Measurements from ENCODE around the gene IQCF2.

DNA sequence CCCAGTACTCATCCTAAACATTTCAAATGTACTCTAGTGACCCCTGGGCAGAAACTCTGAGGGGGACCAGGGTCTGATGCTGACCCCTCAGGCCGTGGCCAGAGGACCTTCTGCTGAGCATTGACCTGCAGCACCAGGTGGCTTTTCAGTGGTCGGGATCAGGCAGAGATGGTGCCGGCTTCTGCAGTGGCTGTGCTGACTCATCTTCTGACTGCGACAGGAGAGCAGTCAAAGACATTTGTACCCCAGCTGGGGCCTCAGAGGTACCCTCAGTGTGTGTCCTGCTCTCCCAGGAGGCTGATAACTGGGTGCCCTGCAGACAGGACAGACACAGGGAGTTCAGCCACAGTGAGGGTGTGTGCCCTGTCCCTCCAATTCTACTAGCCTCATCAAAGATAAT, 45.8 kb upstream of the IQCF2 start:
- TF ChIP-seq, protein P1, sequence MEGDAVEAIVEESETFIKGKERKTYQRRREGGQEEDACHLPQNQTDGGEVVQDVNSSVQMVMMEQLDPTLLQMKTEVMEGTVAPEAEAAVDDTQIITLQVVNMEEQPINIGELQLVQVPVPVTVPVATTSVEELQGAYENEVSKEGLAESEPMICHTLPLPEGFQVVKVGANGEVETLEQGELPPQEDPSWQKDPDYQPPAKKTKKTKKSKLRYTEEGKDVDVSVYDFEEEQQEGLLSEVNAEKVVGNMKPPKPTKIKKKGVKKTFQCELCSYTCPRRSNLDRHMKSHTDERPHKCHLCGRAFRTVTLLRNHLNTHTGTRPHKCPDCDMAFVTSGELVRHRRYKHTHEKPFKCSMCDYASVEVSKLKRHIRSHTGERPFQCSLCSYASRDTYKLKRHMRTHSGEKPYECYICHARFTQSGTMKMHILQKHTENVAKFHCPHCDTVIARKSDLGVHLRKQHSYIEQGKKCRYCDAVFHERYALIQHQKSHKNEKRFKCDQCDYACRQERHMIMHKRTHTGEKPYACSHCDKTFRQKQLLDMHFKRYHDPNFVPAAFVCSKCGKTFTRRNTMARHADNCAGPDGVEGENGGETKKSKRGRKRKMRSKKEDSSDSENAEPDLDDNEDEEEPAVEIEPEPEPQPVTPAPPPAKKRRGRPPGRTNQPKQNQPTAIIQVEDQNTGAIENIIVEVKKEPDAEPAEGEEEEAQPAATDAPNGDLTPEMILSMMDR (IDR thresholded peaks at IDR 0.05), result no peak
- no peak for TF ChIP-seq POLR2A (IDR thresholded peaks at IDR 0.05)
